ENCODE data around the gene CHSY1. TPM values are rescaled to one million over a fixed set of nuclear protein-coding genes. Genes with fewer than 3 reads are reported as not detected.

Gene CHSY1
- total RNA-seq, 1 donor from 2014 or later, result 38.2 TPM

DNA sequence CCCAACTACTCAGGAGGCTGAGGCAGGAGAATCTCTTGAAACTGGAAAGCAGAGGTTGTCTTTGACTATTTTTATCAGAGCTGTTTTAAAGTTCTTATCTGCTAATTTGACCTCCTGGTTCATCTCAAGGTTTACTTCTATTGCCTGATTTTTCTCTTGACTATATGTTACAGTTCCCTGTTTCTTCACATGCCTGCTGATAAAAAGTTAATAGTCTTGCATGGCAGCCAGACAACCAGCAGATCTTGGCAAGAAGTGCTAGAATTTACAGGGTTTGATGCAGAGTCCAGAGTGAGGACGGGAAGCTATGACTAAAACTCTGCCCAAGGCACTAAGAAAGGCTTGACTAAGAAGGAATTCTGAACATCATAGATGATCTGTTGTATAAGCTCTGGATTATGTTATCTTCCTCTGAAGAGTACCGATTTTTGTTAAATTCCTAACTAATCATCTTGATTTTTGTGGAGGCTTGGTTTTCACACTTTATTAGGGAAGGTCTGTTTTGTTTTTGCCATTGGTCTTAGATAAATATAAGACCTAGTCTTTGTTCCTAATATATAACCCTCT, 85.9 kb downstream of the CHSY1 start:
- no peak overlapping the region for H3K4me3 Mint-ChIP-seq (ENCODE audit: unreplicated experiment)
- peaks cover 33% of the 10 kb centered on the region for H3K36me3 Mint-ChIP-seq (ENCODE audit: unreplicated experiment)
- H3K9me3 Mint-ChIP-seq (ENCODE audit: unreplicated experiment), result peaks cover 41% of the 10 kb centered on the region

GRCh38 chr15:101162701-101163483, 89.0 kb downstream of the CHSY1 start:
- Mint-ChIP-seq H3K4me1 (ENCODE audit: low read depth, unreplicated experiment) (peaks cover 28% of the 10 kb centered on the region), H3K27ac (ENCODE audit: unreplicated experiment) (peak overlapping the region; percentile 86), H3K27me3 (ENCODE audit: unreplicated experiment) (peaks cover 6% of the 10 kb centered on the region), H3K36me3 (ENCODE audit: unreplicated experiment) (peaks cover 33% of the 10 kb centered on the region), H3K9me3 (ENCODE audit: unreplicated experiment) (peaks cover 30% of the 10 kb centered on the region), H3K4me3 (ENCODE audit: unreplicated experiment) (no peak overlapping the region)
- peak; percentile 73 for DNase-seq
- TF ChIP-seq CTCF (IDR thresholded peaks at IDR 0.05; ENCODE audit: partially characterized antibody, unreplicated experiment), result no peak

More for the DNA sequence above, 85.9 kb downstream of the CHSY1 start:
- no peak for TF ChIP-seq CTCF (IDR thresholded peaks at IDR 0.05; ENCODE audit: partially characterized antibody, unreplicated experiment)
- Mint-ChIP-seq H3K27ac (ENCODE audit: unreplicated experiment) (no peak overlapping the region), H3K4me1 (ENCODE audit: low read depth, unreplicated experiment) (peaks cover 37% of the 10 kb centered on the region), H3K27me3 (ENCODE audit: unreplicated experiment) (peaks cover 16% of the 10 kb centered on the region)
- DNase-seq, result no peak

GRCh38 chr15:101161656-101162055, 90.2 kb downstream of the CHSY1 start:
- H3K4me3 Mint-ChIP-seq (ENCODE audit: unreplicated experiment), result peak overlapping the region; percentile 20
- peak overlapping the region; percentile 86 for H3K27ac Mint-ChIP-seq (ENCODE audit: unreplicated experiment)
- no peak for TF ChIP-seq CTCF (IDR thresholded peaks at IDR 0.05; ENCODE audit: partially characterized antibody, unreplicated experiment)
- peaks cover 28% of the 10 kb centered on the region for H3K36me3 Mint-ChIP-seq (ENCODE audit: unreplicated experiment)
- peaks cover 33% of the 10 kb centered on the region for H3K9me3 Mint-ChIP-seq (ENCODE audit: unreplicated experiment)
- H3K27me3 Mint-ChIP-seq (ENCODE audit: unreplicated experiment), result peaks cover 6% of the 10 kb centered on the region
- DNase-seq, result no peak
- peaks cover 36% of the 10 kb centered on the region for H3K4me1 Mint-ChIP-seq (ENCODE audit: low read depth, unreplicated experiment)

DNA sequence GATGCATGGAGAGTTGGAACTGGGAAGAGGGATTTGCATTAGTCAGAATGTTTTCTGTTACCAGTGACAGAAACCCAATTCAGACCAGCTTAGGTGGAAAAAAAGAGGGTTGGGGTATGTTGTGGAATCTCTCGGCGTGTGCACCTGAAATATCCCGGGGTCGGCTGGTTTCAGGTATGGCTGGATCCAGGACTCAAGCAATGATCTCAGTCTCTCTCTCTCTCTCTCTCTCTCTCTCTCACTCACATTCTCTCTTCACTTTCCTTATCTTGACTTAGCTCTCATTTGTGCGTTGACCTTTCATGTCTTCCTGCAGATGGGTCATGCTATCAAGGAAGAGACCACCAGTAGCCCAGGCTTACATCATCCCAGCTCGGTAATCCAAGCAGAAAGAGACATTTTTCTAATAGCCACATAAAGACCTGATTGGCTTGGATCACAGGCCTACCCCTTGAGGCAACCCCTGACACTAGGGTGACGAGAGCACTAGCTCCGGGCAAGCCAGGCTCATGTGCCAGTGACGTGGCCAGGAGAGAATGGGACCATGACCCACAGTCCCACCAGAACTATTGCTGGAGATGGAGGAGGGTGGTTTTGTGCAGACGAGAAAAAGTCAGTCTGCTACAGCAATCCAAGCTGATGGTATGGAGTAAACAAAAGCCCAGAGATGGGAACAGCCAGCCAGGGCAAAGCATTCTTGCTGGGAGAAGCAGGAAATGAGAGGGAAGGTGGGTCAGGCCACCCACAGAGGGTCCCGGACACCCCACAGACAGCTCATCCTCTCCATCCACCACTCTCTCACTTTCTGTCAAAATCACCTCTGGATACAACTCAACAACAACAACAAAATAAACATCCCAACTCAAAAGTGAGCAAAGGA, 91.7 kb downstream of the CHSY1 start:
- DNase-seq, result no peak
- Mint-ChIP-seq H3K36me3 (ENCODE audit: unreplicated experiment) (peaks cover 17% of the 10 kb centered on the region), H3K9me3 (ENCODE audit: unreplicated experiment) (peaks cover 33% of the 10 kb centered on the region), H3K4me1 (ENCODE audit: low read depth, unreplicated experiment) (peaks cover 40% of the 10 kb centered on the region), H3K27me3 (ENCODE audit: unreplicated experiment) (peaks cover 6% of the 10 kb centered on the region), H3K27ac (ENCODE audit: unreplicated experiment) (no peak overlapping the region), H3K4me3 (ENCODE audit: unreplicated experiment) (no peak overlapping the region)
- TF ChIP-seq CTCF (IDR thresholded peaks at IDR 0.05; ENCODE audit: partially characterized antibody, unreplicated experiment), result no peak

Data from glutamatergic neuron (in vitro differentiated cells).